Amniotic stem cell (primary cell): ENCODE measurements around the gene POMT2.
"Not testable (repeated sequence)": the region's sequence is repeated elsewhere in the genome, so short reads cannot be mapped to it uniquely, and the experiment has no call there.

Source experiments
- DNase-seq: peaks from one replicate; lab custom pipeline; 2025; lab: John Stamatoyannopoulos, UW

The POMT2 gene

DNA sequence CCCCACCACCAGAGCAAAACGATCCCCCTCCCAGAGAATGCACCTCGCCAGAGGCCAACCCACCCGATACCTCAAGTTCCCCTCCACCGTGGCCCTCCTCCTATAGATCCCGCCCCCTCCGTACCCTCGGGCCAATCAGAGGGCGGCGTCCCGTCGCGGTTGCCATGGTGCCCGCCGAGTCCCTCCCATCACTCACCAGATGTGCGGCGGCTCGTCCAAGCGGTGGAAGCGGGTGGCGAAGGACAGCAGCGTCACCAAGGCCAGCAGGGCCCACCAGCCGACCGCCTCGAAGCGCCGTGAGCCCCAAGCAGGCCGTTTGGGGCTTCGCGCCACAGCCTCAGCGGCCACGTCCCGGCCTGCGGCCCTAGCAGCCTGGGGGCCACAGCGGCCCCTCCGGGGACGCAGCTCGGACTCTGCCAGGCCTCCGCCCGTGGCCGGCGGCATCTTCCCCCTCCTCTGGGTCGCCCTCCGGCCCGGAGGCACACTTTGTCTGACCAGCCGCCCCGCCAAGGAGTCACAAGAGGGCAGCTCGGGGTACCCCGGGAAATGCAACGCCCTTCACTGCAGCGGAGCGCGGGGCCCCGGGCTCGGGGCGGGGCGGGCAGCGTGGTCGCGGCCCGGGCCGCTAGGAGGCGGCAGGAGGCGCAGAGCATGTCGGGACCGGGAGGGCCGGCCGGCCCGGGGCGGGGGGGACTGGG lies at the start of gene POMT2:
Gene POMT2 (minus strand): TSS at position 646 of the 698 bp plus-strand sequence. CDS start 202 bp downstream, at position 444.
- DNase-seq = peak; percentile 77

DNA sequence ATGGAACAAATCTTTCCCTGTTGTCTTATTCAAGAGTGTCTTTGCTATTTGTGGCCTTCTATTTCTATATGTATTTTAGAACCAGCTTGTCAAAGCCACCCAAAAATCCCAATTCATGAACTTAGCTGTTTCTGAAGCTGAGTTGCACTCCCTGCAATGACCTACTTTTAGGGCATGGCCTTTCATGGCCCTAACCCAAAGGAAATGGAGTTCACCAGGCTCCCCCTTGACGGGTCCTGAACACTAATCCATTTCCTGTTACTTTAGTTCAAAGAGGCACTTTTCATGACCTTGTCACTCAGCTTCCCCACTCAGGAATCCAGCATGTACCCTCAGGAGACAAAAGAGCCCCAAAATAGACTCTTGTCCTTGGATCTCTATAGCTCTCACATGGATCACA lies 48.6 kb upstream of the POMT2 start:
- no peak for DNase-seq

DNA sequence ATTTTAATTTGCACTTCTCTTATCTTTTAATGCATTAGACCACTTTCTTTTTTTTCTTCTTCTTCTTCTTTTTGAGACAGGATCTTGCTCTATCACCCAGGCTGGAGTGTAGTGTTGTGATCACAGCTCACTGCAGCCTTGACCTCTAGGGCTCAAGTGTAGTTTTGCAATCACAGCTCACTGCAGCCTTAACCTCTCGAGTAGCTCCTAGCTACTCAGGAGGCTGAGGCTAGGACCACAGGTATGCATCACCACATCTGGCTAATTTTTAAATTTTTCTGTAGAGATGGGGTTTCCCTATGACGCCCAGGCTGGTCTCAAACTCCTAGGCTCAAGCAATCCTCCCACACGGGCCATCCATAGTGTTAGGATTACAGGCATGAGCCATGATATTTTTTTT lies 43.5 kb upstream of the POMT2 start:
- DNase-seq = no peak

- no peak for DNase-seq
Observed at GRCh38 chr14:77359626-77360025, 38.9 kb upstream of the POMT2 start.

- DNase-seq = no peak
Observed at GRCh38 chr14:77356899-77357298, 36.2 kb upstream of the POMT2 start.

DNA sequence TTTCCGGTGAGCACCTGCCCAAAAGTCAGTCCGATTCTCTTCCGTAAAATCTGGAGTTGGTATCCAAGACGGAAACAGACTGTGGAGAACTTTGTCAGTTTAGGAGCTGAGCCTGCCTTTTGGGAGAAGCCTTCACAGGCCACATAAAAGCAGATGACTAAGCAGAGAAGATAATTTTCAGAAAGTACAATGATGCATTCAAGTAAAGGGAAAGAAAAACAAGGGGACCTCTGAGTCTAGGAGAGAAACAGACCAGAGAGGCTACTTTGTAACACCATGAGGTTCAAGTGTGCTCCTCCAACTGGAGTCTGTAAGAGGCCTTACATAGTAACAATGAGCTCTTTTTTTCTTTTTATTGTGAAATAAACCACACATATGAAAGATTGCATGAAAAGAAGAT lies 35.1 kb upstream of the POMT2 start:
- DNase-seq = no peak

- no peak for DNase-seq
Observed at GRCh38 chr14:77353469-77354141, 32.9 kb upstream of the POMT2 start.

DNA sequence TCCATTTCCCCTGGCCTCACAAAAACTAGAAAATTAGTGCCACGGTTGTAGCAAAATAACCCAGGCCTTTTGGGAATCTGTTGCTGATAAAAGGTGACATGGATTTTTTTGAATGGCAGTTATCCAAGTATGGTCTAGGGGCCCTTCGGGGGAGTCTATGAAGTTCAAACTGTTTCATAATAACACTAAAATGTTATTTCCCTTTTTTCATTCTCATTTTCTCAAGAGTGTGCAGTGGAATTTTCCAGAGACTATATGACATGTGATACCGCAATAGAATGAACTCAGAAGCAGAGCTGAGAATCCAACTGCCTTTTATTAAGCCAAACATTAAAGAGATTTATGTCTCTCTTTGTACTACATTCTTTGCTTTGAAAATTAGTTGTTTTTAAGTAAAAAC lies 27.1 kb upstream of the POMT2 start:
- no peak for DNase-seq

DNA sequence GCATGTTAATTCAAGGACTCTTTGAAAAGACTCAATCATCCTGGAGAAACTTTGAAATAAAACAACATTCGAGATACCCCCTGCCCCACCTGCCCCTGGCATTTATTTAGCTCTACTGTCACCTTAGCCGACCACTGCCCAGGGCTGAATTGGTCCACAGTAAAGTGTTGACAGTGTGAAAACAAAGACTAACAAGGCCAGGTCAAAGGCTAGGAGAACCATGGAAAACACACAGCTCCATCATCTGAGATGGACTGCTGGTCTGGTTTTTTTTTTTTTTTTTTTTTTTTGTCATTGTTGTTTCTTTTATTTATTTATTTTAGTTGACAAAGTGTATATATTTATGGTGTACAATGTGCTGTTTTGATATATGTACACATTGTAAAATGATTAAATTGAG lies 25.8 kb upstream of the POMT2 start:
- DNase-seq = no peak

GRCh38 chr14:77344377-77344996 lies 23.8 kb upstream of the POMT2 start:
- DNase-seq = no peak

DNA sequence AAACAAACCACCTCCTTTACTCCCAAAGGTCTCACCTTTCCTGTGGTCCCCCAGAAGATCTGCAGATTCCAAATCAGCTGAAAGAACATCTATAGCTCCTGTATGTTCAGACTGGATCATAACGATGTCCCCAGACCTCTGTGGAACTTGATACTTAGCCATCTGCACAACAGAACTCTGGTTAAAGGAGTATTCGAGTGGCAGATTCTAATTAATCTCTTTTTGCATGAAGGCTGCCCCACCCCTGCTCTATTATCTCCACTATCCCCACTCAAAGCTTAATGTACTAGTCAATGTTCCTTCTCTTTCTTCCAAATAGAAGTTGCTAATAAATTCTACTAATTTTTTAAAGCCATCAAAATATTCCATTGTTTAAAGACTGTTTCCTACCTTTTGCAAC lies 23.0 kb upstream of the POMT2 start:
- no peak for DNase-seq

DNA sequence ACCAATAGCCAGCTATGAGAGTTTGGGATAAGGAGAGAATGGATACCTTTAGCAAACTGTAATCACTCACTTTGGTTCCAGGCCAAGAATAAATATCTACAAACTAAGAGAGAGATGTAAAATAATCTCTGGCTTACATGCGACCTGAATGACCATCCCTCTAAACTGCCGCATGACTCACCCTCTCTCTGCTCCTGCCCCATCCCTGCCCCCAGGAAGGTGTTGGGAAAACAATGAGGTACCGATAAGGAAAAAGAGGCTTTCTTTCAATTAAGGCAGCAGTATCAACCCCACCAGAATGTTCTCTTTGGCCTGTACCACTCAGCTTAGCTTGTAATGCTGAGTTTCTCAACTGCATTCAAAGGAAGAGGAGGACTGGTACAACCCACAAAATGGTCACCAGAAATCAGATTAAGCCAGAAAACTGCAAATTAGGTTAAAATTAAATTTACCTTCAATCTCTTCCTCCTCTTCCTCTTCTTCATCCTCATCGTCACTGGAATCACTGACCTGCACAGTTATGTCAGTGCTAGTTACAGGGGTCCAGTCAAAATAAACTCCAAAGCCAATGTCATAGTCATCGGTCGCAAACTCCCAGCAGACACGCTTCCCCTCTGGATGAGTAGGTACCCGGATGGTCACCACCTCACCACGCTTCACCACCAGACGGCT lies 22.2 kb upstream of the POMT2 start:
- DNase-seq = no peak

GRCh38 chr14:77340389-77340788 lies 19.7 kb upstream of the POMT2 start:
- DNase-seq = no peak

GRCh38 chr14:77339407-77339806 lies 18.7 kb upstream of the POMT2 start:
- peak; percentile 31 for DNase-seq

DNA sequence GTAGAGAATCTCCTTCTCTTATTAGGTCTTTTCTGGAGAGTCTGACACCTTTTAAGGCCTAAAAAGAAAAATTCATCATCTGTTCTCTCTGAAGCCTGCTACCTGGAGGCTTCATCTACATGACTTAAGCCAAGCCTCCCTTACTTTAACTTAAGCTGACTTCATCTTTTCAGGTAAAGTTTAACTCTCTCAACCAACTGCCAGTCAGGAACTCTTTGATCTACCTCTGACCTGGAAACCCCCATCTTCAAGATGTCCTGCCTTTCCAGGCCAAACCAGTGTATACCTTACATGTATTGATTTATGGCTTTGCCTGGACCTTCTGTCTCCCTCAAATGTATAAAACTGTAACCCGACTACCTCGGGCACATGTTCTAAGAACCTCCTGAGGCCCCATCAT lies 17.6 kb upstream of the POMT2 start:
- DNase-seq = no peak

DNA sequence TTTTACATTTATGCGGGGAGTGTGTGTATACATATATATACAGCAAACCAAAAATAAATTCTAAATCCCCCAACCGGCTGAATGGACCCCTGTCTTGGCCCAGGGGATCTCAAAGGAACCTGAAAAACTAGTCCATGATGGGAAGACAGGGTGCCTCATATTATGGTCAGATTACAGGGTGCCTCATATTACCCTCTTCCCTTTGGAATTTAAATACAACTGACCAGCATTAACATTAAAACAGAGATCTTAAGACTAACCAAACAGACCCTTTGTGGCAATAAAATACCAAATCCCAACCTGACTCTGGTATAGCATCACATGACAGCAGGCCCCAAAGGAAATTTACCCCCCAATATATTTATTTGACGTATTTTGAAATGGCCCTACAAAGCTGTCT lies 17.2 kb upstream of the POMT2 start:
- no peak for DNase-seq

- not testable (repeated sequence) for DNase-seq
Observed at GRCh38 chr14:77337255-77337654, 16.6 kb upstream of the POMT2 start.

- no peak for DNase-seq
Observed at GRCh38 chr14:77335576-77335975, 14.9 kb upstream of the POMT2 start.

GRCh38 chr14:77329872-77330271 lies 9.2 kb upstream of the POMT2 start:
- no peak for DNase-seq

DNA sequence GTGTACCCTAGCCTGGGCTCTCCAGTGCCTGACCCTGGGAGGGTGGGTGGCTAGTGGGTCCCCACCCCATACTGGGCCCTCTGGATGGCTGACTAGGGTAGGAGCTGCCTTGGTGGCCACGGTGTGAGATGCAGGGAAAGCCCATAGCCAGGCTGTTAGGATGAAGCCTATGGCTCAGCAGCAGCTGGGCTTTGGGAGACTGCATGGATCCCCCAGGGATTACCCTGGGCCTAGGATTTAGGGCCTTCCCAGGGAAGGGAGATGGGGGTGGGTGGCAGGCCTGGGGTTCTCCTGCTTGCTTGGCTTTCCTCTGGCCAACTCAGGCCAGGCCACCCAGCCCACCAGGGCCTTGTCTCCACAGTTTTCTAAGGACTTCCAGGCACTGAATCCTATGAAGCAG lies 6.4 kb upstream of the POMT2 start:
- DNase-seq = no peak

- no peak for DNase-seq
Observed at GRCh38 chr14:77325746-77326094, 5.0 kb upstream of the POMT2 start.

GRCh38 chr14:77324816-77325745 lies 4.4 kb upstream of the POMT2 start:
- DNase-seq = no peak
